Tongue (tissue), 2 donors: ENCODE data around the gene SPTLC3. TPM values are rescaled to one million over a fixed set of nuclear protein-coding genes. Genes with fewer than 3 reads are reported as not detected.

ENCODE experiments used
- DNase-seq: peaks from one replicate; pipeline ENCODE4 v3.0.0-alpha.2; 2015
- total RNA-seq: library from RNA; depleted of rRNA; stranded (reverse); fragments of >200 nt; gene quantifications from one replicate; pipeline ENCODE4 v1.2.3, GENCODE V29; 2014

The SPTLC3 gene
- total RNA-seq, 1 donor from 2014 or later, result 15.8 TPM

DNA sequence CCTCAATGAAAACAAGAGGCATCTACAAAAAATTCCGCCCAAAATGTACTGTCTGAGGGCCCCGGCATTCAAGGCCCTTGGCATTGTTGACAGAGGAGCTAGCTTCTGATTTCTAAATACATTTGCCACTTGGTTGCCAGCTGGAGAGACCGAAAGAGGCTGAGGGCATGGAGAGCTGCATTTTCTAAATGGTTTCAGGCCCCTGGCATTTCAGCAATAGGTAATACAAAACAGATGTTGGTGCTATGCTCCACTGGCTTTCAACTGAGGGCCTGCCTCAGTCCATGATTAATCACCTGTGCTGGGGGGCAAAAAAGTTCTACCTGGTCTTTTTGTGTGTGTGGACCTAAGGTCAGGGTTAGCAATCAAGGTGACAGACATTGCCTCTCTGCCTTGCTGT is 132.8 kb downstream of the SPTLC3 start:
- no peak for DNase-seq

DNA sequence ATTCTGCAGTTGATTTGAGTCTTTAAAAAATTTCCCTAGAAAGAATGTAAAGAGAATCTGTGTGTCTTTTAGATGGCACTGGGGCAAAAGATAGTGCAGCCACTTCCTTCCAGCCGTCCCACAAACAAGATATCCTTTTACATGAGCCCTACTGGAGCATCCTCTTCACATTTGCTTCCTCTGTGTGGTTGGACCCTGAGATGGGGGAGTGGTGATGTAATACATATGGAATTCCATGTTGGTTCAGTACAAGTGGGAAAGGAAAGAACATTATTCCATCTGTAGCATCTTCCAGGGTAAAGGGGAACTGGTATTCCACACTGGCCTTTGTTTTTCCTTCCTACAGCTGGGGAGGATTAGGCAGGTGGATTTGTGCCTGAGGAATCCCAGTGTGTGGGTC is 133.4 kb downstream of the SPTLC3 start:
- DNase-seq, result no peak

DNA sequence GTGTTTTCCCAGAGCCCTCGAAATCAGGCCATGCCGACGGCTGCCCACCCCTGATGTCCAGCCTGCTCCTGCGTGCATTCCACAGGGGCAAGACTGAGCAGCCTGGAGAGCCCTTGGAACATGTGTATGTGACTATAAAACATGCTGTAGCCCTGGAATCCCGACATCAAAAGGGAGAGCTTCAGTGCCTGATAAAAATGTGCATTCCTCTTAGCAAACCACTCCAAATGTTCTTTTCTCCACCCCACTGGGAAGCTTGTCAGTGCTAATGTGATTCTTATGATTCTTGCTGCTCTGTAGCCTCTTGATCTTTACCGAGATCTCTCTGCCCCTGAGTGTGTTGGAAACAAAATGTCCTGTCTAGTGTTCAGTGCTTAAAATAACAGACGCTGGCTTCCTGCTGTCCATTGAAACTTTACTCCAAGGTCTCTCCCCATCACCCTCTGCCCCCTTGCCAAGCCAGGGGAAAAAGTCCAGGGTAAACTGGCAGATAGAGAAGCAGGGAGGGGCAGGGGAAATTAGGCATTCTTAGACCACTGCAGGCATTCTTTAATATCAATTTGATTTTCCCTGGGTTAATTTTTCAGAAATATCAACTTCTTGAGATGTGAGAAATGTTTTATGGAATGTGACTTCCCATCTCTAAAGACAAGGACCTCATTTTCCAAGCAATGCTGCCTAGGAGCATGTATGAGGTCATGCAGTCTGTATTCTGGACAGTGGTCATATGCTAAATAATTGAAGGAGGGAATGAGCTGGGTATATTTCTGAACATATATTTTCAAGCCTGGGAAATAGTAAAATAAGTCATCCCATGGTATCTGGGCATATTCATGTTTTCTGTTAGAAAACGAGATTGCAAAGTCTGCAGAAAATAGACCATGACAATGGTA is 138.5 kb downstream of the SPTLC3 start:
- DNase-seq, result no peak

DNA sequence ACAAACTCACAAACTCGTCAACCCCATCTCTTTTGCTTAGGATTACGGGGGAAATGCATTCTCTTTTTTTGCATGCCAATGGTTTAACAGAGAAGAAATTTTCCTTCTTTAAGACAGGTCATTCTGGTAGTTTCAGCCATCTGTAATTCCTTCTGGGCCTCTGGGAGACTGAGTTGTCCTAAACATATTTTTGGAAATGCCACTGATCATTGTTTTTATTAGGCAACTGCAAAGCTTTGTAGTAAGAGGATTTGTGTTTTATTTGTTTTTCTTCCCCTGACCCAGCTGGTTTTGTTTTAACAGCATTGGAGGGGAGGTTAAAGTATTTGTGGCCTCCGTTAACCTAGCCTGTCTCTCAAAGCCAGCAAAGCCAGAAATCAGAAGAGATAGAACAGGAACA is 139.2 kb downstream of the SPTLC3 start:
- DNase-seq, result no peak

DNA sequence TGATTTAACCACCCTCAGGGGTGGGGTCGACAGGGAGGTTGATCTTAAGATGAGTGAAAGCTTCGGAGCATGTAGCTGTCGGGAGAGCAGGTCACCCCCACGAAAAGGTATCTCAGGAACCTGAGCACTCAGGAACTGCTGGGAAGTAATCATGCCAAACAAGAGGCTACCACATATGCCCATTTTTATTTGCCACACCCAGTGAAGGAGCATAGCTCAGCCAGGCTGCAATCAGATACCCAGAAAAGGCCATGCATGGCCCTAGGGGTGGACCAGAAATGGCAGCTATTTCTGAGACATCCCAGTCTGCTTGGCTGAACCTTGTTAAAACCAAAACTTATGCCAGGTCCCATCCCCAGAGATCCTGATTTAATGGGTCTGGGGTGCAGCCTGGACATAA is 139.6 kb downstream of the SPTLC3 start:
- no peak for DNase-seq

DNA sequence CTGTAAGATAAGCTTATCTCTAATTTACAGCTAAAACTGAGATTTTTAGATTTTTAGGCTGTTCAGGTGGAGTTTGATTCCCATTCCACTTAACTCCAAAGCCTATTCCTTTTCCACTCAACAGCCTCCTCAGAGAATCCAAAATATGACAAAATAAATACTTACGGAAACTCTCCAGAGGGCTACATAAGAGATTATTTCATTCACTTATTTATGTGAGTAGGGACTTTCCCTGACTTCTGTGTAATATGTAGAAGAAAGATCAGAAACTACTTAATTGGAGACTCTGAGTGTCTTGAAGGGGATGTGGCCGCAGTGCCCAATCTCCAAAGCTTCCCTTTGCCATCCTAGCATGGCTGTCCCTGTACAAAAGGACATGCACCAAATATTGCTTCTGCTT is 140.2 kb downstream of the SPTLC3 start:
- DNase-seq, result no peak

DNA sequence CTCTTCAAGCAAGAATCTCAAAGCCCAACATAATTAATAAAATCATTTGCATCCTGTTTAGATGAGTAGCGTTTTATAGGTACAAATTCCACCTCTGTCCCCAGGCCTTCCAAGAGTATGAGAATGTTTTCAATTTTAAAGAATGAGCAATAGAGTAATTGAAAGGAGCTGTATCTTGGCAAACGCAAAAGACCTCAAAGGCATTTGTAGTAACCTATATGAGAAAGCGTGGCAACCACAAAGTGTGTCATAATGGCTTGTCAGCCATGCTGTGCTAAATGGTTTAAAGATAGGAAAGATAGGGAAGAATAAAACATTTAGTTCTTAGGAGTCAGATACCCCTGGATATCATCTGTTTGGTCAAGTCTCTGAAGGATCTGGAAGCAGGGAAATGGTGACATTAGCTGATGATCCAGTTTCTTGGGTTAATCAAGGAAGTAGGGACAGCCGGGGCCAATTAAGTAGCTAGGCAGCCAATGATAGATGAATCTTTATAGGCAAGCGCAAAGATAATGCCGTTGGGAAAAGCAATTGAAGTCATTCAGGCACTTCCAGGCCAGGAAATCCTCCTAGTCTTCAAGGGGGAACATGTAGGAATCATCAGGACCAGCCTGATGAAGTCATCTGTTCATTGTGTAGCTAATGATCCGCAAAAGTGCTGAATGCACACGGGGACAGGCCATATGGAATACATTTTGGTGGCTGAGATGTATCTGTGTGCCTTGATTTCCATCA is 140.8 kb downstream of the SPTLC3 start:
- no peak for DNase-seq

DNA sequence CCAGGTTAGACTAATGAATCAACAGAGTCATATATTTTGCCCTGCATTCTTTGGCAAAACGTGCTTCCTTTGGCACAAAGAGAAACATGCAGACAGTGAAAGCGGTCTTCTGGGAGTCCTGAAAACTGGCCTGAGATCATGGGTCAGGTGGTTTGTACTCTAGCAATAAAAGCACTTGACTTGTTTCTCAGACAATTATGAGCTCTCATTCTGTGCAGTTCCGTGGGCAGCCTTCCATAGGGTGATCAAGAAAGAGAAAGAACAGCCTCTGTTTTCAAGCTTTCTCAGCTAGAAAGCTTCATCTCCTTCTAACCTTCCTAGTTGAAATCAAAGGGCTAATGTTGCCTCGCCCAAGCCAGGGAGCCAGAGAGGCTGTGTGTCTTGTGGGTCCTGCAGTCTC is 149.6 kb downstream of the SPTLC3 start:
- DNase-seq, result peak; percentile 44

DNA sequence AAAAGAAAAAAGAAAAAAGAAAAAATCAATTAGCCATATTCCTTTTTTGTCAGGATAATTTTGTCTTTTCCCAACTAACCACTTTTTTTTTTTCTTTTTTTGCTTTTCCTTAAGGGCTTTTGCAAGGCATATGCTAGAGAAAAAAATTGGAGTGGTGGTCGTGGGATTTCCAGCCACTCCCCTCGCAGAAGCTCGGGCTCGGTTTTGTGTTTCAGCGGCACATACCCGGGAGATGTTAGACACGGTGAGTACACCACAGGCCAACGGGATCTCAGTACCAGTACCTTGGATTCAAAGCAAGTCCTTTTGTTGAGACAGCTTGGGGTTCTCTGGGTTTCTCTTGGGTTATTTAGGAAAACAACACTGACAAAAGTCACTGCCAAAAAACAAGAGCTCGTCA is 151.1 kb downstream of the SPTLC3 start:
- DNase-seq, result no peak

DNA sequence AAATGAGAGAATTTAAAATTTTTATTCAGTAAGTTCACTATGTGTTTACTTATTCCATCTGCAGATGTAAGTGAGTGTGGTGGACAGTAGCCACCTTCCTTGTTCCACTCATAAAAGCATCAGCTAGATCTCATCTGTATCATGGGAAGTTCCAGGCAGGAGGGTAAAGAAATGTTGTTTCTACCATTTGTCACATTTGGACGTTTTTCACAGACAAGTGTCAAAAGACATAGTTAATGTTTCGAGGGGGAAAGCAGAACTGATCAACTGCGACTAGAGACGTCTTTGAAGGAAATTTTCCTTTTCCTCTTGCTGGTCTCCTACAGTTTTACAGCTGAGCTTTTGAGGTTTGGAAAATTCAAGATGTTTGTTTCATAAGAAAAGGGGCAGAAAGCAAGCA is 156.4 kb downstream of the SPTLC3 start:
- no peak for DNase-seq

DNA sequence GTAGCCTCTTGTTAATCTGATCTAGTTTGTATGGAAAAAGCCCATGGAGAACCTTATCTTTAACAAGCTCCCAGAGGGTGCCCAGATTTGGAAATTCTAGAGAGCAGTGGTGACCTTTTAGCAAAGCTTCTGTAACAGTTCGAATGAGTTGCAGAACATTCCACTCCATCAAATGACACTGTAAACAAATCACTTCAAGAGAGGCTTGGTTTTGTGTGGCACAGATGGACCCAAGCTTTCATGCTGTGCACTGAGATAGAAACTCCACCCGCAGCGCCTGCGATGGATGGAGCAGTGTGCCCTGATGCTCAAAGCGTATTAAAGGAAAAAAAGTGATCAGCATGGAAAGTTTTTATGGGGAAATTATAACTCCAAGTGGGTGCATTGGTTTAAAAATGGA is 157.2 kb downstream of the SPTLC3 start:
- no peak for DNase-seq

DNA sequence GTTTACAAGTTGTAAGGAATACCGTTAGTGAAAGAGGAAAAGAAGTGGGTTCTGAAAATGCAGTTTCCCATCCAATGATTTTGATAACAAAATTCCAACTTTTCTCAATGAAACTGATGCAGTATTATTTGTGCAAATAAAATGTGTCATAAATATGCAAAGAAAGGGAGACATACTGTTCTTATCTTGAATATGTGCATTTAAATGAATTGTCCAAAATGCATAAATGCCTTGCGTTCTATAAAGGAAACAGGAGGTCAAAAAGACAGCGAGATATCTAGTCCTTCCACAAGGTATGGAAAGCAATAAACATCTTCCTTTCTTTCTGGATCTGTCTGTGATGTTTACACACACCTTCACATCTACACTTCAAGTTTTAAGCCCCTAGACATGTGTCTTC is 157.7 kb downstream of the SPTLC3 start:
- no peak for DNase-seq

DNA sequence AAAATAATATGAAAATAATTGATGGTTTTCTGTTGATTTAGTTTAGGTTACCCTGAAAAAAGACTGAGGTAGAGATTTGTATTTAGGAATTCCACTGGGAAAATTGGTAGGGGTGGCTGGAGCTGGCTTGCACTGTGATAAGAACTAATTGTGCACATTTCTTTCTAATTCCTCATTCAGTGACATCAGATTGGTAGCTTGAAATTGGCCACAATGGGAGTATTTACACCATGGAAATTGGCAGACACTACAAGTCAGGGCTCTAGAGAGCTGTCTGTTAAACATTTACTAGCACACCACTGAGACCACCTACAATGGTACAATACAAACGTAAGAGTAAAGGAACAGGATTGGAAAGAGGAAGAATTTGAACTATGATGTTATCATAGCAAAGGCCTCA is 160.3 kb downstream of the SPTLC3 start:
- no peak for DNase-seq

DNA sequence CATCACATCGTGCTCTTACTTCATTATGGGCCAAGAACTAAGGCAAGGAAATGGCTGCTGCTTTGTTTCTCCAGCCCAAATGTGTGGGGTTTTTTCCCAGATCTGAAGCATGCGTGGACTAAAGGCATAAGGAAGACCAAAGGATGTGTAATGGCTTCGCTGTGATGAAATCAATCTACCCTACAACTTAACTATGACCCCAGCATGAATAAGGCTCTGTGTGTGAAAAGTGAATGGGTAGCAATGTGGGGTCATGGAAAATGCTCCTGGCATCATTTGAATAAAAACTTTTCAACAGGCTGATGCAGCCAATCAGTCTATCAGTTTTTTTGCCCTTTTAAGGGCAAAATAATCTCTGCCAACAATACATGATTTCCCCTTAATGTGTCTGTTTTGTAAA is 162.0 kb downstream of the SPTLC3 start:
- DNase-seq, result no peak

DNA sequence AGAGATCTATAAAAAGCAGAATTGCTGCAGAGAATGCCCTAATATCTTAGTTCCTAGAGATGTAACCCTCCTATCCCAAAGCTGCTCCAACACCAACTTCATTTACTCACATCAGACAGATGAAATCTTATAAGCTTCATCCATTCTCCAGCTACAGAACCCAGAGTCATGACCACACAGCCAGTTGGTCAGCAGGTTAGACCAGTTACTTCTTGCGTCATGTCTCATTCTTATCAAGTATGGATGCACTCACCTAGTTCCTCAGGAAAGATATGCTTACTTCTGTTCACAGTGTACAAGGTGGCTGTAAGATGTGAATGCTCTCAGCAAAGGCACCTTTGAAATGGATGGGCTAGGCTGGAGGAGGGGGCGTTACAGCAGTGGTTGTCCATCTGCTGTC is 164.4 kb downstream of the SPTLC3 start:
- no peak for DNase-seq

DNA sequence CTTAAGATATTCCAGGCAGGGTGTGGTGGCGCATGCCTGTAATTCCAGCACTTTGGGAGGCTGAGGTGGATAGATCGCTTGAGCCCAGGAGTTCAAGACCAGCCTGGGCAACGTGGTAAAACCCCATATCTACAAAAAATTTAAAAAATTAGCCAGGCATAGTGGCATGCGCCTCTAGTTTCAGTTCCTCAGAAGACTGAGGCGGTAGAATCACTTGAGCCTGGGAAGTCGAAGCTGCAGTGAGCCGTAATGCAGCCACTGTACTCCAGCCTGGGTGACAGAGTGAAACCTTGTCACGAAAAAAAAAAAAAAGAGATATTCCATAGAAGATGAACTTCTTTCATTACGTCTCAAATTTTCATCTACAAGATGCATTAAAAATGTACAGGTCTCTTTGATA is 165.6 kb downstream of the SPTLC3 start:
- DNase-seq, result no peak

DNA sequence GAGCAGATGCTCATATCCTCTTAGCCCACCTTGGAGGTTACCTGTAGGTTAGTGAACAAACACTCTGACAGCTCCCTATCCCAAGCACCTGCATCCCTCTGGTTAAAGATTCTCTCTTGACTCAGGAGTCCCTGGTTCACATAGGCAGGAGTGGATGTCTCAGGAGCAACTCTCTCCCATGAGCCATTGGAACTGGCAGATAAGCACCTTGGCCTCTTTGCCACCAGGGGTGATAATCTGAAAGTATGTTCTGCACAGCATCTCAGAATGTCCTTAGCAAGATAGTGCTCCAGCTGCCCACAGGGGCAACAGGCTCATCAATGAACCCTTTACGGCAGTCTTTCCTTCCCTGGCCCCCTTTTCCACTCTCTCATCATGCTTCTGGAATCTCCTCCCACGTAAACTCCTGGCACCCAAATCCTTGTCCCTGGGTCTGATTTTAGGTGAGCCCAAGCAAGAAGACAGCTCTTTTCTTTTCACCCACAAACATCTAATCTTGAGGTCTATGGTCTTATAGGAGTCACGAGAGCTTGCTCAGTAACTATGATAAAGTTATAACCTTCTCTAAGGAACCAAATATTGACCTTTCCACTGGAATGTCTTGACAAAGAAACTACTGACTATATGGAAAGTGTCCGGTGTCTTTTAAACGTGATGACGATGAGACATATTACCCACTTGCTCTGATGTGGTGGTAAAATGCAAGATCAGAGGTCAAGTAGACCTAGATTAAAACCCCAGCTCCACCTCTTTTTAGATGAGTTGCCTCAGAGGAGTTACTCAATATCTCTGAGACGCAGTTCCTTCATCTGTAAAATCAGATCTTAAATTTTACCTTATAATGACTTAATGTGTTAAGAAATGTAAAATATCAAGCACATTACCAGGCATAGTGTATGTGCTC is 172.5 kb downstream of the SPTLC3 start:
- DNase-seq, result no peak

DNA sequence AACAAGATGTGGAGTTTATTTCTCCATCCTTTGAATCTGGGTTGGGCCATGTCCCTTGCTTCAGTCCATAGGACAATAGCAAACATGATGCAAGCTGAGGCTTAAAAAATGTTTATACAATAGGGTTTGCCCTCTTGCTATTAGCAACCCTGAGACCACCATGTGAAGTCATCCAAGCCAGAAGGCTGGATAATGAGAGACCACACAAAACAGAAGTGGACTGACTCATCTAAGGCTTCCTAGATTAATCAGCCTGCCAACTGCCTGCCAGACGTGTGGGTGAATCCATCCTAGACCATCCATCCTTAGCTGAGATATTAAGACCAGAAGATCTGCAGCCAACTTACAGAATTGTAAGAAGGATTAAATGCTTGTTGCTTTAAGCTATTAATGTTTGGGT is 174.2 kb downstream of the SPTLC3 start:
- DNase-seq, result no peak

DNA sequence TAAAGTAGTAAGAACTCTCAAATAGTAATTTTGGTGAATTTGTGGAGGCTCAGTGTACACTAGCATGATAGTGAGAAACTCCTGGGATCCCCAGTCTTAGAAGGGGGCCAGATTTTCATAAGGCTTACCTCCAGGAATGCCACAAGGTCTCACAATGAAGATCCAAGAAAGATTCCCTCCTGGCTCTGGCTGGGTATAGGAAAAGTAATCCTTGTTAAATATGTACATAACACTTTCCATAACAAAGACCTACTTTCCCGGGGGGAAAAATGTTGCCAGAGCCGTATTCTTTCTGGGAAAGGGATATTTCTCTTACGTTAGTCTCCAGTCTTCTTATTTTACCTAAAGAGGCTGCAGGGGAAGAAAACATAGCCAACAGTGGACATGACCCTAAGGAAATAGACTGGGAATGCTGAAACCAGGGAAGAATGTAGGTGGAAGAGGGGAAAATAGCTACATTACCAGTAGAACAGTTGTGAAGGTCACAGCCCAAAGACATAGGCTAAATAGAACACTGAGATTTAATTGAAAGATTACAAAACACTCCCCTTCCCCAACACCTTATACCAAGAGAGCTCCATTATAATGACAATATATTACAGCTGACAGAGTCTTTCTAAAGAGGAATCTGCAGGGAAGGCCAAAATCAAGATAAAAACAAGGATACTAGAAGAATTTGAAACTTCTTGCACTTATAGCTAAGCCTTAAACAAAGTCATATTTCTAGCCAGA is 177.4 kb downstream of the SPTLC3 start:
- DNase-seq, result no peak

DNA sequence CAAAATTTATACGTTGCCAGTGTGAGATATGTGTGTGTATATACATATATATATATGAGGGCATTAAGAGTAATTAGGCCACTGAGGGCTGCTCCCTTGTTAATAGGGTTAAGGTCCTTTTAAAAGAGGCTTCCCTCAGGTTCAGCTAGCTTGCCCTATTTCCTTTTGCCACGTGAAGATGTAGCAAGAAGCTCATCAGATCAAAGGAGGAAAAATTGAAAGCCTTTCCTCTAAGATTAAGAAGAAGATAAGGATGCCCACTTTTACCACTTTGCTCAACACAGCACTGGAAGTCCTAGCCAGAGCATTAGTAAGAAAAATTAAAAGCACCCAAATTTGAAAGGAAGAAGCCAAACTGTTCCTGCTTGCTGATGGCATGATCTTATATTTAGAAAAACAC is 179.1 kb downstream of the SPTLC3 start:
- no peak for DNase-seq

DNA sequence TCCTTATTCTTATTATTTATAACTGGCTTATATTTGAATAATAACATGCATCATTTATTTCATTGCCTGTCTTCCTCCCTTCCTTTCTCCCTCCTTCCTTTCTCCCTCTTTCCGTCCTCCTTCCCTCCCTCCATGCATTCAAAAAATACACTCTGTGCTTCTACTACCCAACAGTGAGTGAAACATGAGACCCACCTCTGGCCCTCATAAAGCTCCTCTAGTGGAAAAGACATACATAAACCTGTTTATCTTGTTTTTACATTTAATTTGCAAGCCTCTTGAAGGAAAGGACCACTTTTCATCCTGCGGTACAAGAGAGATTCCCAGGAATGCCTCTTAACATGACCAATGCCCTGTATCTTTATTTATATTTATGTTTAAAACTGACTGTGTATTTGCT is 190.5 kb downstream of the SPTLC3 start:
- DNase-seq, result no peak
